ENCODE data around the gene MACROD2.

- TF ChIP-seq, protein P1, sequence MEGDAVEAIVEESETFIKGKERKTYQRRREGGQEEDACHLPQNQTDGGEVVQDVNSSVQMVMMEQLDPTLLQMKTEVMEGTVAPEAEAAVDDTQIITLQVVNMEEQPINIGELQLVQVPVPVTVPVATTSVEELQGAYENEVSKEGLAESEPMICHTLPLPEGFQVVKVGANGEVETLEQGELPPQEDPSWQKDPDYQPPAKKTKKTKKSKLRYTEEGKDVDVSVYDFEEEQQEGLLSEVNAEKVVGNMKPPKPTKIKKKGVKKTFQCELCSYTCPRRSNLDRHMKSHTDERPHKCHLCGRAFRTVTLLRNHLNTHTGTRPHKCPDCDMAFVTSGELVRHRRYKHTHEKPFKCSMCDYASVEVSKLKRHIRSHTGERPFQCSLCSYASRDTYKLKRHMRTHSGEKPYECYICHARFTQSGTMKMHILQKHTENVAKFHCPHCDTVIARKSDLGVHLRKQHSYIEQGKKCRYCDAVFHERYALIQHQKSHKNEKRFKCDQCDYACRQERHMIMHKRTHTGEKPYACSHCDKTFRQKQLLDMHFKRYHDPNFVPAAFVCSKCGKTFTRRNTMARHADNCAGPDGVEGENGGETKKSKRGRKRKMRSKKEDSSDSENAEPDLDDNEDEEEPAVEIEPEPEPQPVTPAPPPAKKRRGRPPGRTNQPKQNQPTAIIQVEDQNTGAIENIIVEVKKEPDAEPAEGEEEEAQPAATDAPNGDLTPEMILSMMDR (IDR thresholded peaks at IDR 0.05) = no peak
- TF ChIP-seq POLR2A (IDR thresholded peaks at IDR 0.05) = no peak
Observed at GRCh38 chr20:14765370-14765701, 770.0 kb downstream of the MACROD2 start.
